ENCODE results near the gene CCL15. TPM values are rescaled to one million over a fixed set of nuclear protein-coding genes. Genes with fewer than 3 reads are reported as not detected.
A peak's percentile ranks its signal among the peaks of the same experiment; 100 is the strongest.

The CCL15 gene
- total and polyA plus RNA-seq, 8 donors, result 0.15 to 1.3 (median 0.33) TPM; not detected in 2

- ATAC-seq, result no peak
- H3K27ac ChIP-seq, result no peak overlapping the region
- TF ChIP-seq CTCF (IDR thresholded peaks at IDR 0.05), result no peak
- H3K9me3 ChIP-seq, result peaks cover 0 to 14% of the 10 kb centered on the region in 2 donors
- H3K4me1 ChIP-seq, result no peaks in the 10 kb centered on the region
- DNase-seq, result no peak
- H3K27me3 ChIP-seq, result no peaks in the 10 kb centered on the region
- intact Hi-C loops (cut with DNase I), result no loop called here
- H3K36me3 ChIP-seq, result no peaks in the 10 kb centered on the region
- no peak overlapping the region for H3K4me3 ChIP-seq
Observed at GRCh38 chr17:36004594-36005108, 3.3 kb upstream of the CCL15 start.

- Histone ChIP-seq H3K9me3 (no peaks in the 10 kb centered on the region), H3K36me3 (no peaks in the 10 kb centered on the region), H3K27ac (no peak overlapping the region), H3K4me3 (no peak overlapping the region), H3K4me1 (no peaks in the 10 kb centered on the region), H3K27me3 (no peaks in the 10 kb centered on the region)
- DNase-seq (no peak), ATAC-seq (no peak)
- intact Hi-C loops (cut with DNase I), result no loop called here
- TF ChIP-seq CTCF (IDR thresholded peaks at IDR 0.05), result no peak
Observed at GRCh38 chr17:36002631-36003030, 1.3 kb upstream of the CCL15 start.

GRCh38 chr17:36001862-36002603 is 680 bp upstream of the CCL15 start:
- intact Hi-C loops (cut with DNase I), result no loop called here
- H3K27me3 ChIP-seq, result no peaks in the 10 kb centered on the region
- no peaks in the 10 kb centered on the region for H3K4me1 ChIP-seq
- DNase-seq (peak in 2 of 4 donors; percentile 36 to 55), ATAC-seq (peak; percentile 74)
- no peaks in the 10 kb centered on the region for H3K9me3 ChIP-seq
- no peak overlapping the region for H3K27ac ChIP-seq
- H3K36me3 ChIP-seq, result no peaks in the 10 kb centered on the region
- no peak overlapping the region for H3K4me3 ChIP-seq
- no peak for TF ChIP-seq CTCF (IDR thresholded peaks at IDR 0.05)

- H3K27me3 ChIP-seq, result no peaks in the 10 kb centered on the region
- no peaks in the 10 kb centered on the region for H3K9me3 ChIP-seq
- ATAC-seq (no peak), DNase-seq (no peak)
- H3K36me3 ChIP-seq, result no peaks in the 10 kb centered on the region
- intact Hi-C loops (cut with DNase I), result no loop called here
- no peaks in the 10 kb centered on the region for H3K4me1 ChIP-seq
- H3K4me3 ChIP-seq, result no peak overlapping the region
- no peak for TF ChIP-seq CTCF (IDR thresholded peaks at IDR 0.05)
- no peak overlapping the region for H3K27ac ChIP-seq
Observed at GRCh38 chr17:36000732-36001109, 632 bp downstream of the CCL15 start.

- Histone ChIP-seq H3K9me3 (peaks cover 0 to 3% of the 10 kb centered on the region in 2 donors), H3K4me1 (no peaks in the 10 kb centered on the region), H3K27me3 (no peaks in the 10 kb centered on the region), H3K4me3 (no peak overlapping the region), H3K36me3 (no peaks in the 10 kb centered on the region), H3K27ac (no peak overlapping the region)
- intact Hi-C loops (cut with DNase I), result no loop called here
- no peak for DNase-seq
- TF ChIP-seq CTCF (IDR thresholded peaks at IDR 0.05), result no peak
- ATAC-seq, result no peak
Observed at GRCh38 chr17:35998756-35999155, 2.6 kb downstream of the CCL15 start.
